Fibroblast of gingiva (primary cell): ENCODE results near the gene KCNS3.
A peak's percentile ranks its signal among the peaks of the same experiment; 100 is the strongest.
"Not testable (repeated sequence)": the region's sequence is repeated elsewhere in the genome, so short reads cannot be mapped to it uniquely, and the experiment has no call there.

ENCODE experiments used
- DNase-seq: peaks from one replicate; pipeline ENCODE4 v3.0.0-alpha.2; 2011; ENCODE audit warnings: low read depth

KCNS3 gene

GRCh38 chr2:17947113-17947512 is 68.6 kb downstream of the KCNS3 start:
- no peak for DNase-seq

GRCh38 chr2:17950006-17950405 is 71.5 kb downstream of the KCNS3 start:
- DNase-seq, result no peak

GRCh38 chr2:17951563-17951962 is 73.1 kb downstream of the KCNS3 start:
- DNase-seq, result no peak

GRCh38 chr2:17958466-17959092 is 80.1 kb downstream of the KCNS3 start:
- DNase-seq, result peak; percentile 46

GRCh38 chr2:17959356-17959755 is 80.9 kb downstream of the KCNS3 start:
- DNase-seq, result no peak

- DNase-seq, result no peak
These were observed 81.4 kb downstream of the KCNS3 start for GRCh38 chr2:17959833-17960232.

- no peak for DNase-seq
These were observed 82.5 kb downstream of the KCNS3 start for GRCh38 chr2:17960925-17961324.

- DNase-seq, result no peak
These were observed 83.3 kb downstream of the KCNS3 start for GRCh38 chr2:17961789-17962188.

GRCh38 chr2:17962876-17963275 is 84.4 kb downstream of the KCNS3 start:
- DNase-seq, result no peak

- DNase-seq, result not testable (repeated sequence)
These were observed 85.1 kb downstream of the KCNS3 start for GRCh38 chr2:17963571-17963970.

- DNase-seq, result no peak
These were observed 86.7 kb downstream of the KCNS3 start for GRCh38 chr2:17965196-17965595.

- DNase-seq, result no peak
These were observed 88.3 kb downstream of the KCNS3 start for GRCh38 chr2:17966798-17967197.

- DNase-seq, result no peak
These were observed 91.2 kb downstream of the KCNS3 start for GRCh38 chr2:17969661-17970060.

- no peak for DNase-seq
These were observed 93.2 kb downstream of the KCNS3 start for GRCh38 chr2:17971531-17972125.

GRCh38 chr2:17972991-17973390 is 94.5 kb downstream of the KCNS3 start:
- no peak for DNase-seq

GRCh38 chr2:17975401-17975800 is 96.9 kb downstream of the KCNS3 start:
- no peak for DNase-seq

GRCh38 chr2:17976871-17977746 is 98.6 kb downstream of the KCNS3 start:
- DNase-seq, result peak; percentile 94

GRCh38 chr2:17979707-17980106 is 101.2 kb downstream of the KCNS3 start:
- DNase-seq, result no peak

- DNase-seq, result no peak
These were observed 103.5 kb downstream of the KCNS3 start for GRCh38 chr2:17981936-17982335.
